H1 (cell line): ENCODE data around the gene IL1RAP. TPM values are rescaled to one million over a fixed set of nuclear protein-coding genes. Genes with fewer than 3 reads are reported as not detected.

Source experiments
- ATF2 ChIP-seq: IDR thresholded peaks from 2 replicates; pipeline ENCODE4 v1.6.1; 2012; ENCODE audit warnings: low read length, inconsistent platforms
- CHD1 ChIP-seq: IDR thresholded peaks from 2 replicates; pipeline ENCODE4 v1.6.1; 2012; ENCODE audit warnings: low read depth, low read length, improper control_type of control experiment
- GABPA ChIP-seq: IDR thresholded peaks from 2 replicates; pipeline ENCODE4 v1.6.1; 2011; ENCODE audit warnings: mild to moderate bottlenecking, low read length, moderate library complexity, borderline replicate concordance; ENCODE audit not compliant: insufficient read depth
- HDAC2 ChIP-seq, 2 experiments: fragments of 300-600 bp in 1 of 2; sonication (generic) in 1 of 2; IDR thresholded peaks; 2 replicates each; pipeline ENCODE4 v1.6.1; 2011 to 2012; ENCODE audit warnings: low read depth in 2 of 2, low read length in 2 of 2, mild to moderate bottlenecking in 2 of 2, moderate library complexity in 2 of 2, borderline replicate concordance in 1 of 2, inconsistent platforms in 1 of 2
- HDAC6 ChIP-seq: IDR thresholded peaks from one replicate; pipeline ENCODE4 v1.7.1; 2012; ENCODE audit warnings: low read depth, mild to moderate bottlenecking, inconsistent platforms, low read length, moderate library complexity
- SP2 ChIP-seq: IDR thresholded peaks from 2 replicates; pipeline ENCODE4 v1.6.1; 2012; ENCODE audit warnings: mild to moderate bottlenecking, low read length, inconsistent platforms
- SP4 ChIP-seq: IDR thresholded peaks from 2 replicates; pipeline ENCODE4 v1.6.1; 2012; ENCODE audit warnings: low read length, inconsistent platforms
- polyA plus RNA-seq, 7 experiments: library from polyadenylated mRNA; depleted of rRNA in 3 of 7; stranded (reverse) in 5 of 7; unstranded in 2 of 7; fragments of >200 nt in 5 of 7; fragments of 200-250 nt in 2 of 7; gene quantifications; 1 replicate in 5 of 7; 2 replicates in 1 of 7; 4 replicates in 1 of 7; pipeline versions ENCODE4 v1.2.1 to v1.2.3, GENCODE V29; 2011 to 2013; ENCODE audit warnings: missing spikeins in 2 of 7, mixed read lengths in 2 of 7
- total RNA-seq: library from RNA; stranded (reverse); fragmentation: NEBNext Ultra II Directional; extraction: Animal tissue kit (Norgen Biotek cat#: 25700); gene quantifications from 2 replicates; pipeline ENCODE4 v1.2.1, GENCODE V29; 2021

Gene IL1RAP
- total and polyA plus RNA-seq, 2 of the 8 experiments (the other 6 are each of a cell fraction or from before 2014, with no cell fraction given): 2.4 to 3.9 TPM

- TF ChIP-seq GABPA (no peak), HDAC6 (no peak), CHD1 (no peak), SP2 (no peak), HDAC2 (IDR thresholded peaks at IDR 0.05; ENCODE audit: borderline replicate concordance in 1 of 2, low read depth in 2 of 2, low read length in 2 of 2) (no peak), SP4 (no peak), ATF2 (no peak)
These were observed 130.2 kb downstream of the IL1RAP start (continued) for GRCh38 chr3:190644035-190644434.
